CD14-positive monocyte (primary cell): ENCODE results near the gene PHF12. TPM values are rescaled to one million over a fixed set of nuclear protein-coding genes. Genes with fewer than 3 reads are reported as not detected.

Experiments
- DNase-seq, 3 donors: peaks; one replicate each; pipeline ENCODE4 v3.0.0-alpha.2; 2011 to 2022
- H2AFZ ChIP-seq: 2 replicates; pipeline ENCODE4 v1.6.0; 2012; ENCODE audit warnings: mild to moderate bottlenecking, low read depth, low read length, inconsistent platforms; ENCODE audit not compliant: insufficient read depth, poor library complexity, severe bottlenecking
- H3K27ac ChIP-seq, 2 donors: 1 replicate in 1 of 2; 2 replicates in 1 of 2; pipeline ENCODE4 v1.5.1; 2012 to 2013; ENCODE audit warnings: low read length in 2 of 2, control low read depth in 1 of 2, inconsistent platforms in 1 of 2, low read depth in 1 of 2, mild to moderate bottlenecking in 1 of 2
- H3K27me3 ChIP-seq, 2 donors: one replicate each; pipeline versions ENCODE4 v1.6.0 to v1.6.1; 2011 to 2013; ENCODE audit warnings: low read length in 2 of 2; ENCODE audit not compliant: control insufficient read depth in 2 of 2, insufficient read depth in 2 of 2
- H3K36me3 ChIP-seq, 2 donors: replicated peaks in 1 of 2; 1 replicate in 1 of 2; 2 replicates in 1 of 2; pipeline versions ENCODE4 v1.5.1 to v1.6.1; 2012 to 2013; ENCODE audit warnings: low read length in 2 of 2, control low read depth in 1 of 2, inconsistent platforms in 1 of 2, mild to moderate bottlenecking in 1 of 2; ENCODE audit not compliant: insufficient read depth in 2 of 2, control insufficient read depth in 1 of 2
- H3K4me1 ChIP-seq, 2 donors: 1 replicate in 1 of 2; 2 replicates in 1 of 2; pipeline versions ENCODE4 v1.5.1 to v1.6.1; 2012 to 2013; ENCODE audit warnings: low read length in 2 of 2, control low read depth in 1 of 2, inconsistent platforms in 1 of 2, mild to moderate bottlenecking in 1 of 2, moderate library complexity in 1 of 2; ENCODE audit not compliant: insufficient read depth in 2 of 2, control insufficient read depth in 1 of 2
- H3K4me2 ChIP-seq: replicated peaks from 2 replicates; pipeline ENCODE3; 2012; ENCODE audit warnings: low read length, moderate library complexity, mild to moderate bottlenecking; ENCODE audit not compliant: poor library complexity, severe bottlenecking; ENCODE audit errors: extremely low read depth
- H3K4me3 ChIP-seq, 3 experiments: fragments of 200-600 bp in 1 of 3; sonication (generic) in 1 of 3; replicated peaks in 1 of 3; 1 replicate in 2 of 3; 2 replicates in 1 of 3; pipeline ENCODE4 v1.5.1; 2011 to 2013; ENCODE audit warnings: low read length in 3 of 3, mild to moderate bottlenecking in 3 of 3, control low read depth in 2 of 3, low read depth in 2 of 3, inconsistent platforms in 1 of 3, moderate library complexity in 1 of 3
- H3K79me2 ChIP-seq: 2 replicates; pipeline ENCODE4 v1.6.0; 2012; ENCODE audit warnings: mild to moderate bottlenecking, control low read depth, inconsistent platforms, low read length, moderate library complexity; ENCODE audit not compliant: insufficient read depth
- H3K9ac ChIP-seq: 2 replicates; pipeline ENCODE4 v1.6.0; 2017; ENCODE audit warnings: low read length, mild to moderate bottlenecking; ENCODE audit not compliant: insufficient read depth, poor library complexity, severe bottlenecking
- H3K9me3 ChIP-seq, 2 donors: replicated peaks in 1 of 2; 1 replicate in 1 of 2; 2 replicates in 1 of 2; pipeline versions ENCODE4 v1.5.1 to v1.6.1; 2012 to 2013; ENCODE audit warnings: low read length in 2 of 2, control low read depth in 1 of 2; ENCODE audit not compliant: control insufficient read depth in 1 of 2, insufficient read depth in 1 of 2
- H4K20me1 ChIP-seq: 2 replicates; pipeline ENCODE4 v1.6.0; 2012; ENCODE audit warnings: mild to moderate bottlenecking, low read length, control low read depth, moderate library complexity; ENCODE audit not compliant: insufficient read depth
- H3K27ac Mint-ChIP-seq, 7 donors: one replicate each; pipeline ENCODE4 v1.8.0; 2020; ENCODE audit warnings: mild to moderate bottlenecking in 7 of 7, mixed read lengths in 7 of 7, moderate library complexity in 6 of 7, inconsistent platforms in 2 of 7
- H3K27me3 Mint-ChIP-seq, 3 donors: one replicate each; pipeline ENCODE4 v1.8.0; 2021 to 2022; ENCODE audit warnings: low read depth in 3 of 3, mild to moderate bottlenecking in 3 of 3, mixed read lengths in 3 of 3, moderate library complexity in 3 of 3, inconsistent platforms in 1 of 3
- H3K36me3 Mint-ChIP-seq, 2 donors: one replicate each; pipeline ENCODE4 v1.8.0; 2020; ENCODE audit warnings: mixed read lengths in 2 of 2, inconsistent platforms in 1 of 2, mild to moderate bottlenecking in 1 of 2
- H3K4me1 Mint-ChIP-seq: one replicate; pipeline ENCODE4 v1.8.0; 2020; ENCODE audit warnings: mild to moderate bottlenecking, mixed read lengths
- H3K4me3 Mint-ChIP-seq, 2 donors: one replicate each; pipeline ENCODE4 v1.8.0; 2020; ENCODE audit warnings: mild to moderate bottlenecking in 2 of 2, mixed read lengths in 2 of 2, moderate library complexity in 1 of 2
- H3K9me3 Mint-ChIP-seq, 7 donors: one replicate each; pipeline ENCODE4 v1.8.0; 2020 to 2022; ENCODE audit warnings: mixed read lengths in 7 of 7, mild to moderate bottlenecking in 6 of 7, moderate library complexity in 6 of 7, inconsistent platforms in 2 of 7
- CTCF ChIP-seq: fragments of 200-600 bp; IDR thresholded peaks from one replicate; pipeline ENCODE4 v1.8.0; 2022; ENCODE audit warnings: antibody characterized with exemption, mild to moderate bottlenecking
- WGBS: methylation state at CpG from one replicate; pipeline ENCODE4 v1.1.5; 2013; ENCODE audit warnings: missing lambda C conversion rate; ENCODE audit not compliant: insufficient coverage; 5-methylcytosine and 5-hydroxymethylcytosine counted together
- intact Hi-C, 2 donors: fragments of 100-400 bp; cut with micrococcal nuclease; formaldehyde crosslinking; loops; one replicate each; pipeline versions ENCODE4 v1.15.0 to v1.15.1; 2023
- polyA plus RNA-seq, 3 donors: library from polyadenylated mRNA; depleted of rRNA in 1 of 3; unstranded in 2 of 3; stranded (reverse) in 1 of 3; fragments of 300-500 nt in 2 of 3; fragments of >200 nt in 1 of 3; fragmentation: Illumina TruSeq in 2 of 3; gene quantifications; 1 replicate in 2 of 3; 2 replicates in 1 of 3; pipeline ENCODE4 v1.2.3, GENCODE V29; 2012 to 2021

Gene PHF12
- polyA plus RNA-seq, 3 donors, result 1.4 to 62.5 (median 2.5) TPM

DNA sequence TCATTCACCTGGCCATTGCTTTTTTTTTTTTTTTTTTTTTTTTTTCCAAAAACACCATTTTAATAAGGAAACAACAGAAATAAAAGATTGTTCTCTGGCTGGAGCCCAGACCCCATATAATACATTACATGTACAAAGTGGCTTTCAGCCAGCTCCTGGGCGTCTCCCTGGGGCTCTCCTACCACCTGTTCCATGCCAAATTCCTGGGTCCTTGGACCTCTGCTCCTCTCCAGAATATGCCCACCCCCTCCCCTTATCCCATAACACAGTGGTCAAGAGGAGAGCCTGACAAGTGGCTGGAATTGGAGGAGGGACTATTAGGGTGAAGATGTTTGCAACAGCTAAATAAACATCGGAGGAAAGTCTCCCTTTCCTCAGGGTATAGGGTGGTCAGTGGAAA, 3.6 kb upstream of the PHF12 start:
- no peak overlapping the region for H2AFZ ChIP-seq
- Mint-ChIP-seq H3K36me3 (peaks cover 0 to 1% of the 10 kb centered on the region in 2 donors), H3K4me1 (no peaks in the 10 kb centered on the region), H3K27me3 (peaks cover 0 to 6% (median 6%) of the 10 kb centered on the region in 3 donors), H3K9me3 (no peaks in the 10 kb centered on the region), H3K4me3 (no peak overlapping the region), H3K27ac (no peak overlapping the region)
- peaks cover 3% of the 10 kb centered on the region for H4K20me1 ChIP-seq
- no peak overlapping the region for H3K27ac ChIP-seq
- peaks cover 16 to 18% of the 10 kb centered on the region in 2 donors for H3K4me1 ChIP-seq
- no peak overlapping the region for H3K4me2 ChIP-seq
- no peak overlapping the region for H3K4me3 ChIP-seq
- H3K79me2 ChIP-seq, result peaks cover 14% of the 10 kb centered on the region
- no peak overlapping the region for H3K9ac ChIP-seq
- DNase-seq, result no peak
- no peak for TF ChIP-seq CTCF
- no peaks in the 10 kb centered on the region for H3K36me3 ChIP-seq
- 84% methylated on average over 2 of the region's 2 CpGs for WGBS
- intact Hi-C loops, result loop anchor here (5.0 to 10.0 kb wide), 3 partner anchors 53 to 618 kb away; partner anchors contain the start of genes DHRS13 (in 1 of the 2), IFT20 (in 1 of the 2), TNFAIP1 (in 1 of the 2) and TRAF4 (in 1 of the 2)
- H3K27me3 ChIP-seq, result no peaks in the 10 kb centered on the region
- no peaks in the 10 kb centered on the region for H3K9me3 ChIP-seq

- Mint-ChIP-seq H3K36me3 (no peaks in the 10 kb centered on the region), H3K4me1 (peaks cover 2% of the 10 kb centered on the region), H3K27ac (peak overlapping the region in 2 of 7 donors; percentile 19 to 69), H3K4me3 (no peak overlapping the region), H3K9me3 (no peaks in the 10 kb centered on the region), H3K27me3 (peaks cover 0 to 6% (median 3%) of the 10 kb centered on the region in 3 donors)
- Histone ChIP-seq H3K4me2 (no peak overlapping the region), H3K4me3 (no peak overlapping the region), H3K79me2 (peaks cover 27% of the 10 kb centered on the region), H3K9me3 (no peaks in the 10 kb centered on the region), H3K27me3 (no peaks in the 10 kb centered on the region), H3K27ac (no peak overlapping the region), H4K20me1 (peaks cover 3% of the 10 kb centered on the region), H3K4me1 (peaks cover 20 to 22% of the 10 kb centered on the region in 2 donors), H2AFZ (no peak overlapping the region), H3K9ac (no peak overlapping the region), H3K36me3 (no peaks in the 10 kb centered on the region)
- peak; percentile 99 for TF ChIP-seq CTCF
- DNase-seq, result peak; percentile 18 to 53 (median 44)
- intact Hi-C loops, result loop anchor here (2.0 to 10.0 kb wide), 4 partner anchors 51 to 616 kb away; partner anchors contain the start of genes DHRS13 (in 1 of the 2), IFT20 (in 1 of the 2), RPL23A (in 1 of the 2) and TNFAIP1 (in 1 of the 2)
- WGBS, result 20% methylated on average over 3 of the region's 5 CpGs
These were observed 2.3 kb upstream of the PHF12 start for GRCh38 chr17:28953444-28954118.
